ENCODE measurements around the gene DYNC1H1.
"Not testable (repeated sequence)": the region's sequence is repeated elsewhere in the genome, so short reads cannot be mapped to it uniquely, and the experiment has no call there.

The DYNC1H1 gene

DNA sequence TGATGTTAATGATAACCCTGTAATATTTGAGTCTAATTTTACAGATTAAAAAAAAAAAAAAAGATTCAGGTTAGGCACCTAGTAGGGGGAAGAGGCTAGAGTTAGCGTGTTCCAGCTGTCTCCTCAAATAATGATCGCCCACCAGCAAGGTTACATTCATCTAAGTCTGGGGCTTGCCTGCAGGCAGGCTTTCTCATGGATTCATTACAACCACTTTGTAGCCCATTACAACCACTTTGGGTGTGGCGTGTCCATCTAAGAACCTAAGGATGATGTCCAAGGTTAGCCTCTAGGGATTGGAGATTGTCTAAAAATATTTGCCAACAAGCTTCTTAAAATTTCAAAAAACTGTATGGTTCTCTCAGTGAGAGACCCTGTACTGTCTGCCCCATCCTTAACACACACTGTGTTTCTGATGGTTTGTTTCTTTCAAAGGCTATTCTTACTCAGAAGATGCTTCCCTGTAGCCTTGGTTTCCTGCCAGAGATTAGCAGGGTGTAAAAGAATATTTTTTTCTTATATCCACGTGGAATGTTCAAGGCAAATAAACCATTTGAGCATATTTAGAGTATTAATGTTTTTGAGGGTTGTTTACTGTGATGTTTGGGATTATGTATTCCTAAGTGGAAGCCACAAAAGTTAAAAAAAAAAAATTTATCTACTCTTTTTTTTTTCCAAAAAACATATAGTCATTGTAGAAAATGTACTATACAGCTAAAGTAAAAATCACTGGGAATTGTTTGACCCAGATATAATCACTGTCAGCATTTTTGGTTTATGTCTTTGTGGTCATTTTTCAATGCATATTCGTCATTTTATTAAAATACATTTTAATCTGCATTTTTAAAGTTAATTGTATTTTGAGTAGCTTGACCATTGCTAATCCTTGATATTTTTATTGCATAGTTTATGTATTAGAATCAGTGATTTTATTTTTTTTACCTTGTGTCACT lies 1.7 kb downstream of the DYNC1H1 start:
- DNase-seq, result no peak

DNA sequence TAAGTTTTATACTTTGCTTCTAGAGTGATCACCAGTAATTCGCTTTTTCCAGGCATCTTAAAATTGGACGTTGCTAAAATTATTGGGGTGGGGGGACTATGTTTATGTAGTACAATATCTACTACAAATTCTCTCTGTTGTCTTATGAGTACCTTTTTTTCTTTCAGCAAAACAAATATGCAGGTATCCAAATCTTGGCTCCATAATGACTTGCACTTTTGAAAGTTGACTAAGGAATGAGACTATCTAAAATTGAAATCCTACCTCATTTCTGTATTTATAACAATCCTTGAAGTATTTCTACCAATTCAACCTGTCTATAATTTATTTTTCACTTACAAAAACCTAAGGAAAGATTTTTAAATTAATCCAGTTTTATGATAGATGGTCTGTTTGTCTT lies 2.4 kb downstream of the DYNC1H1 start:
- no peak for DNase-seq

DNA sequence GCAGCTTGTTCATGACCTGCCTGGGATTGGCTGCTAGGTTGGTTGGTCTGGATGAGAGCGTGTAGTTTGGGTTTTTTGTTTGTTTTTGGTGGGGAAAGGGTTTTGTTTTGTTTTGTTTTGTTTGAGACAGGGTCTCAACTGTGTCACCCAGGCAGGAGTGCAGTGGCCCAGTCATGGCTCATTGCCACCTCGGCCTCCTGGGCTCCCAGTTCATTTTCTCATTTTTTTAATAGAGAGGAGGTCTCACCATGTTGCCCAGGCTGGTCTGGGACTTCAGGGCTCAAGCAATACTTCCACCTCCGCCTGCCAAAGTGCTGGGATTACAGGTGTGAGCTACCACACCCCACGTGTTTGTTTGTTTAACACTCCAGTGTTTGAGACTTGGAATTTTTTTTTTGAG lies 3.8 kb downstream of the DYNC1H1 start:
- no peak for DNase-seq

DNA sequence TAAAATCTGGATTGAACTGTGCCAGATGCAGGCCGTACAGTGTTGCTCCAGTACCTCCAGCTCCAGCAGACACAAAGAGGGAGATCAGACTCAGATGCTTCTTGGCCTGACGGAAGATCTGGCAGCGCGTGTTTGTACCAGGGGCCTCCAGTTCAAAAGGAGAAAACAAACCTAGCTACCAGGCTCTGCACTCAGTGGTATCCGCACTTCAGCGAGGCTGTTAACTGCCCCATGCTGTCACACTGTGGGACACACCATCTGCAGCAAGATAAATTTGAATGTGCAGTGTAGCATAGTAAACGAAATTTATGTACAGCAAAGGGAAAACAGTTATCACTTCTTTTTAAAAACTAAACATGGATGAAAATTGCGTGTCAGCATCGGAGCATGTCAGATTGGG lies 5.1 kb downstream of the DYNC1H1 start:
- DNase-seq, result no peak

DNA sequence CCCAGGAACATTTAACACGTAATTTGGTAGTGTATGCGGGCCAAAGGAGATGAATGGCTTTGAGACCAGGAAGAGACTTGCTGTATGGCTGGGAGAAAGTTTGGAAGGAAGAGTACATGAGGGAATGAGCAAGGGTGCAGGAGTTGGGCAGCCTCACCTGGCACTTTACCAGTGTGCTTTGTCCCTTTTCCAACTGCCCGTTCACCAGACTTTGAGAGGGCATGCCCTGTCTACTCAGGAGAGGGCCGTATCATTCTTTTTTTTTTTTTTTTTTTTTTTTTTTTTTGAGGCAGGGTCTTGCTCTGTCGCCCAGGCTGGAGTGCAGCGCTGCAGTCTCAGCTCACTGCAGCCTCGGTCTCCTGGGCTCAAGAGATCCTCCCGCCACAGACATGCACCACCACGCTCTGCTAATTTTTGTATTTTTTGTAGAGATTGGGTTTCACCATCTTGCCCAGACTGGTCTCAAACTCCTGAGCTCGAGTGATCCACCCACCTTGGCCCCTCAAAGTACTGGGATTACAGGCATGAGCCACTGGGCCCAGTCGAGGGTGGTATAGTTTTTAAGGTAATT lies 6.5 kb downstream of the DYNC1H1 start:
- no peak for DNase-seq

DNA sequence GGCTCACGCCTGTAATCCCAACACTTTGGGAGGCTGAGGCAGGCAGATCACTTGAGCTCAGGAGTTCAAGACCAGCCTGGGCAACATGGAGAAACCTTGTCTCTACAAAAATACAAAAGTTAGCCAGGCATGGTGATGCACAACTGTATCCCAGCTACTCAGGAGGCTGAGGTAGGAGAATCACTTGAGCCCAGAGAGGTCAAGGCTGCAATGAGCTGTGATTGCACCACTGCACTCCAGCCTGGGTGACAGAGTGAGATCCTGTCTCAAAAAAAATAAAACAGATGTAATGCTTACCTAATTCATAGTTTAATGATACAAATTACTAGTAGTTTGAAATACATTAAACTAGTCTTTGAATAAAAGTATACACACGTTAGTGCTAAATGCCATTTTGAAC lies 7.1 kb downstream of the DYNC1H1 start:
- DNase-seq, result not testable (repeated sequence)

DNA sequence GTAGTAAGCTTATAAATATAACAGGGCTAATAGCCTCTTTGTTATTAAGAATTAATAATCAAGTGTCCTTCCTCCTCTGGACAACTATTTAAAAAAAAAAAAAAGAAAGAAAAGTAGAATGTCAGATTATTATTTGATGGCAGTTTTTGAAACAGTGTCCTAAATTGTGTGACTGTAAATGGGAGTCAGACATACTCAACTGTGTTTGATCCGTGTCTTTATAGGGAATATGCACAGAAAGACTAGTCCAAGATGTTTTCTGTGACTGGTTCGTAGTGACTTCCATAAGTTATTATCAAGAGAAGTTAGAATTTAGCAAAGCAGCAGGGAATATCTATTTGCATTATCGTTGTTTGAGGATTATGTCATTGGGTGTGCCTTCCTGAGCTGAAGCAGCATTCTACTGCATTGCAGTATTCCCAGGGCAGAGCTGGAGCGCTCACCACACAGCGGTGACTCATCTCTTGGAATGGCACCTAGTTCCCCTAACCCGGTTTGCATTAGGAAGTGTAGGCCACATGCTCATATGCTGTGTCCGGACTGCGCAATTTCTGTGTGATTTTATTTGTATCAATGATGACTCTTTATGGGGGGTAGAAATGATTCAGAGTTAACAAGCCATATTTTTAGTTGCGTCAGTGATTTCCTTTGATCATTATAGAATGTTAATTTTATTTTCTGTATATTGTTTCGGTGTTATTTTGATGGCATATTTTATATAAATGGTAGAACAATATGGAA lies 7.9 kb downstream of the DYNC1H1 start:
- DNase-seq, result no peak

DNA sequence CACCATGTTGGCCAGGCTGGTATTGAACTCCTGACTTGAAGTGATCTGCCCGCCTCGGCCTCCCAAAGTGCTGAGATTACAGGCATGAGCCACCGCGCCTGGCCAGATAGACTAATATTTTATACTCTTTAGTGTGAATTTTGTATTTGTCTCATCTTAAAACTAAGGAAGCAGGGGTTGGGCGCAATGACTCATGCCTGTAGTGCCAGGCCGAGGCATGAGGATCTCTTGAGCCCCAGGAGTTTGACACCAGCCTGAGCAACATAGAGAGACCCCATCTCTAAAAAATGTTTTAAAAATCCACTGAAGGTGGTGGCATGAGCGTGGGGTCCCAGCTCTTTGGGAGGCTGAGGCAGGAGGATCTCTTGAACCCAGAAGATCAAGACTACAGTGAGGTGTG lies 9.0 kb downstream of the DYNC1H1 start:
- no peak for DNase-seq

DNA sequence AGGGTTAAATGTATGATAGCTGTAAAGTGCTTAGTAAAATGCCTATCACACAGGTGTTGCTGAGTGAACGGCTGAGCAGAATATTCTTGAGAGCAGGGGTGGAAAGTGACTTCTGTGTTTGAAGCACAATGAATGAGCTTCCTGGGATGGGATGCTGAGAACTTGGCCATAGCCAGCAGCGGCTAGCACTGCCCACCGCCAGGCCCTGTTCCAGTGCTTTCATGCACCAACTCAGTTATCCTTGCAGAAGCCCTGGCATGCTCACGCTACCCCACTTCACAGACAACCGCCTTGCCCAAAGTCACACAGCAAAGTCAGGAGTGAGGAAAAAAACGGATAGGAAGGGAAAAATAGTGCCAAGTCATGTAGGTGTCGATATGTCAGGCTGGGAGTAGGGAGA lies 10.9 kb downstream of the DYNC1H1 start:
- DNase-seq, result no peak

DNA sequence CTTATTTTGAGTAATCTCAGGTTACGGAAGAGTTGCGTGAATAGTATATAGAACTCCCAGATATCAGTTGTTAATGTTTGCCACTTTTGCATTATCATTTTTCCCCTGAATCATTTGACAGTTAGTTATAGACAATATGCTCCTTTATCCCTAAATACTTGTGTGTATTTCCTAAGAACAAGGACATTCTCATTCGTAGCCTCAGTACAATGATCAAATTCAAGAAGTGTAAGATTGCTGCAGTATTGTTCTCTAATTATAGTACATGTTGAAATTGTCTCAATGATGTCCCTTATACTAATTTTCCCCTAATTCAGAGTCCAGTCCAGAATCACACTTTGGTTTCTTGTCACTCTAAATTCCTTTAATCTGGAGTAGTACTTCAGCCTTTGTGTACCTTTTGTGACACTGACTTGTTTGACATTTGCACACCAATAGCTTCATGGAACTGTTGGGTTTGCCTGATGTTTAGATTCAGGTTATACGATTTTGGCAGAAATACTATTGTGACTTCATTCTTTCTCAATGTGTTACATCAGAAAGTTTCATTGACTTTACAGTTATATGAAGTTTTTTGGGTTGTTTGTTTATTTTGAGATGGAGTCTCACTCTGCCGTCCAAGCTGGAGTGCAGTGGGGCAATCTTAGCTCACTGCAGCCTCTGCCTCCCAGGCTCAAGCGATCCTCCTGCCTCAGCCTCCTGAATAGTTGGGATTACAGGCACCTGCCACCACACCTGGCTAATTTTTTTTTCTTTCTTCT lies 13.1 kb downstream of the DYNC1H1 start:
- DNase-seq, result no peak

DNA sequence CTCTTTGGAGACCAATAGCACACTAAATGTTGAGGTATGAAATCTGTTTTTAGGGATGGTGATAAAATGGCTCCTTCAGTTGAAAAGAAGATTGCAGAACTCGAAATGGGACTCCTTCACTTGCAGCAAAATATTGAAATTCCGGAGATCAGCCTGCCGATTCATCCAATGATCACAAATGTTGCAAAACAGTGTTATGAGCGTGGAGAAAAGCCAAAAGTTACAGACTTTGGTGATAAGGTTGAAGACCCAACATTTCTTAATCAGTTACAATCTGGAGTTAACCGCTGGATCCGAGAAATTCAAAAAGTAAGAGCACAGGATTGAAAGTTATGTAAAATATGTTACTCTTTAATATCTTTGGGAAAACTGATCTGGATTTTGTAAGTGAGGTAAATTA lies 15.3 kb downstream of the DYNC1H1 start:
- no peak for DNase-seq

DNA sequence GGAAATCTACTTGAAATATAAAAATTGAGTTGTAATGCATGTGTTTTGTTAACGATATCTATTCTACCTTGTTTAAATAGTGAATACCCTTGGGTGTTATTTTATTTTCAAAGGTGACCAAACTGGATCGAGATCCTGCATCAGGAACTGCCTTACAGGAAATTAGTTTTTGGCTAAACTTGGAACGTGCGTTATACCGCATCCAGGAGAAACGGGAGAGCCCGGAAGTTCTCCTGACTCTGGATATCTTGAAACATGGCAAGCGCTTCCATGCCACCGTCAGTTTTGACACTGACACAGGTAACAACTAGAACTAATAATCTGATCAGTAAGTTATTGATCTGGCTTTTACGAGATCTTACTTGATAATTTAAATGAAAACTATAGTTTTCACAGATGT lies 15.9 kb downstream of the DYNC1H1 start:
- no peak for DNase-seq

DNA sequence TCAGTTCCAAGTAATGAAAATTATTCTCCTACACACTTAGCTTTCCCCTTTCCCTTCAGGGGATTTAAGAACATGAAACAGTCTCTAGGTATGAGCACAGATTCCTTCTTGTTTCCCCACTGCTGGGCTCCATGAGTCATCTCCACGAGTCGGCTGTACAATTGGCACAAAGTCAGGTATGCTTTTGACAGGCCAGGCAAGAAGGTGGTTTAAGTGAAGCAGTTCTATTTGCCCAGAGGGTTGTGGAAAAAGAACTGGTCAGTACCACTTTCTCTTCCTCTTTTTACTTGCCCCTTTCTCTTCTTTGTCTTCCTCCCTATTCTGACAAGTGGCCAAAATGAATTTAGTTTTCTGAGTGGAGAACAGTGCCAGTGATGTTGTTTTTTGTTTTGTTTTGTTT lies 16.3 kb downstream of the DYNC1H1 start:
- no peak for DNase-seq

DNA sequence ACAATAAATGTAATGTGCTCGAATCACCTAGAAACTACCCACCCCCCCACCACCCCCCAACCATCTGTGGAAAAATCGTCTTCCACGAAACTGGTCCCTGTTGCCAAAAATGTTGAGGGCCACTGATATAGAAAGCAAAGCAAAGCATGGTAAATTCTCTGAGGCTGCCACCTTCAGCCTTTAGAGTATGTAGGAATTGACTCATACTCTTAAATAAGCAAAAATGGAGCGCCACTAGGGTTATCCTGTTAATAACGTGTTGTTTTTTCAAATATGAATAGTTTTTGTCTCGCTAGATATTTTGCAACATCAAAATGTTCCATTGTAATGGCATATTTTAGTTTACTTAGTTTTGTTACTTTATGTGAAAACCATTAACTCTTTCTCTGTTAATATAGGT lies 18.2 kb downstream of the DYNC1H1 start:
- DNase-seq, result no peak

DNA sequence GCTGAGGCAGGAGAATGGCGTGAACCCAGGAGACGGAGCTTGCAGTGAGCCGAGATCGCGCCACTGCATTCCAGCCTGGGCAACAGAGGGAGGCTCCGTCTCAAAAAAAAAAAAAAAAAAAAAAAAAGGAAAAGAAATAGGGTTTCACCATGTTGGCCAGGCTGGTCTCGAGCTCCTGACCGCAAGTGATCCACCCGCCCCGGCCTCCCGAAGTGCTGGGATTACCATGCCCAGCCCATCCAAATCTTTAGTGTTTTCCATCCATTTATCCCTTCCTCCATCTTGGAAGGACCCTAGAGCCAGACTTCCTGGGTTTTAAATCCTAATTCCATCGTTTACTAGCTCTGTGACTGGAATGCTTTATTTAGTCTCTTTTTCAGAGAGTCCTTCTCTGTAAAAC lies 20.5 kb downstream of the DYNC1H1 start:
- not testable (repeated sequence) for DNase-seq

DNA sequence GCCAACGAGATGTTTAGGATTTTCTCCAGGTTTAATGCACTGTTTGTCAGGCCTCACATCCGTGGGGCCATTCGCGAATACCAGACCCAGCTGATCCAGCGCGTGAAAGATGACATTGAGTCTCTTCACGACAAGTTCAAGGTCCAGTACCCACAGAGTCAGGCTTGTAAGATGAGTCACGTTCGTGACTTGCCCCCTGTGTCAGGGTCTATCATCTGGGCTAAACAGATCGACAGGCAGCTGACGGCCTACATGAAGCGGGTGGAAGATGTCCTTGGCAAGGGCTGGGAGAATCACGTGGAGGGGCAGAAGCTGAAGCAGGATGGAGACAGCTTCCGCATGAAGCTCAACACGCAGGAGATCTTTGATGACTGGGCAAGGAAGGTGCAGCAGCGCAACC lies 21.6 kb downstream of the DYNC1H1 start:
- no peak for DNase-seq

DNA sequence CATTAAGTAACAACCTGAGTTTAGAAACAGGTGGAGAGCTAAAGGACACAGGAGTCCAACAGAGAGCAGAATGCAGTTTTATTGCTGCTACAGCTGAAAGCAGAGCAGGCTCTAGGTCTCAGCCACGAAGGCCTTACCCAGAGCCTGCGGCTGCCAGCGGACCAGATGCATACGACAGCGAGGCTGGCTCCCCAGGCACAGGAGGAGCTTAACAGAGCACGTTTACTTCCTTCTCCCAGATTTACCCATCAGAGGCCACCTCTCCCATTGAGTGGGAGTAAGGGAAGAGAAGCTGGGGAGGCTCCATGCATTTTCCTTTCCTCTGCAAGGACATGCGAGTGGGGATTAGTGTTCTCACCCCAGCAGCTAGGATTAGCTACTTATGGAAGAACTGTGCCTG lies 22.6 kb downstream of the DYNC1H1 start:
- DNase-seq, result no peak

DNA sequence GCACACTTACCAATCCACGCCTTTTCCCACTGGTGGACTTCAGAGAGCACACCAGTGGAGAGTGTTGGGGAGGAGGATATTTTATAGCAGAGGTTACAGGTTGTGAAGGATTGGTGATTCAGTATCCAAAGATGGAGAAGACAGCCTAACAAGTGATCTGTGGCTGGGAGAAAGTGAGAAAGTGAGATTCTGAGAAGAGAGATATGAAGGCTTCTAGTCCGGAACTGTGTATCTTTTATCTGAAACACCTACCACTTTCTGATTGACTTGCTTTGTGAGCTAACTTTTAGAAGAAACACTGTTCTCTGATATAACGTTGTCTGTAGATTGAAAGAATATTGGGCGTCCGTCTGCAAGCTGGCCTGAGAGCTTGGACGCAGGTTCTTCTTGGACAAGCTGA lies 24.0 kb downstream of the DYNC1H1 start:
- DNase-seq, result no peak

DNA sequence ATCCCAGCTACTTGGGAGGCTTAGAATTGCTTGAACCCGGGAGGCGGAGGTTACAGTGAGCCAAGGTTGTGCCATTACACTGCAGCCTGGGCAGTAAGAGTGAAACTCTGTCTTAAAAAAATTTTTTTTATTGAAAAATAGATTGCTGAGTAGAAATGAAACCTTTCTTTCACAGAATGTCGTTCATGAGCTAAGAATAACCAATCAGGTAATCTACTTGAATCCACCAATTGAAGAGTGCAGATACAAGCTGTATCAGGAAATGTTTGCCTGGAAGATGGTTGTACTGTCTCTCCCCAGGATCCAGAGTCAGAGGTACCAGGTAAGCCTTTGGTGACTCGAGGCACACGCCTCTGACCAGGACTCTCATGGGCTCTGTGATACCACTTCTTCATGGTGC lies 27.0 kb downstream of the DYNC1H1 start:
- no peak for DNase-seq

DNA sequence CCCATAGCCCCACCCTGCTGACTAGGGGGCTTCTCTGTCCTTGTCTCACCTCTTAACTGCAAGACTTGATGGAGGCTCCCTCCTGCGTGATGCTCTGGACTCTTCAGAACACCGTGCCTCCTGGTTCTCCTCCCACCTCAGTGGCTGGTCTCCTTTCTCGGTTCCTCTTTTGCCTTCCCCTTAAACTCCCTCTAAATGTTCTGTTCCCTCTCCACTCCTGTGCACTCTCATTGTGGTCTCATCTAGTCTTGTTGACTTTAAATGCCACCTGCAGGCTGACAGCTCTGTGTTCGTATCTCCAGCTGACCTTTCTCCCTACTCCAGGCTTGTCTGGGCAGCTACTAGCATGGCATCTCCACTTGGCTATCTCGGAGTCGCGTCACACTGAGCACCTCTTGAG lies 28.3 kb downstream of the DYNC1H1 start:
- no peak for DNase-seq

DNA sequence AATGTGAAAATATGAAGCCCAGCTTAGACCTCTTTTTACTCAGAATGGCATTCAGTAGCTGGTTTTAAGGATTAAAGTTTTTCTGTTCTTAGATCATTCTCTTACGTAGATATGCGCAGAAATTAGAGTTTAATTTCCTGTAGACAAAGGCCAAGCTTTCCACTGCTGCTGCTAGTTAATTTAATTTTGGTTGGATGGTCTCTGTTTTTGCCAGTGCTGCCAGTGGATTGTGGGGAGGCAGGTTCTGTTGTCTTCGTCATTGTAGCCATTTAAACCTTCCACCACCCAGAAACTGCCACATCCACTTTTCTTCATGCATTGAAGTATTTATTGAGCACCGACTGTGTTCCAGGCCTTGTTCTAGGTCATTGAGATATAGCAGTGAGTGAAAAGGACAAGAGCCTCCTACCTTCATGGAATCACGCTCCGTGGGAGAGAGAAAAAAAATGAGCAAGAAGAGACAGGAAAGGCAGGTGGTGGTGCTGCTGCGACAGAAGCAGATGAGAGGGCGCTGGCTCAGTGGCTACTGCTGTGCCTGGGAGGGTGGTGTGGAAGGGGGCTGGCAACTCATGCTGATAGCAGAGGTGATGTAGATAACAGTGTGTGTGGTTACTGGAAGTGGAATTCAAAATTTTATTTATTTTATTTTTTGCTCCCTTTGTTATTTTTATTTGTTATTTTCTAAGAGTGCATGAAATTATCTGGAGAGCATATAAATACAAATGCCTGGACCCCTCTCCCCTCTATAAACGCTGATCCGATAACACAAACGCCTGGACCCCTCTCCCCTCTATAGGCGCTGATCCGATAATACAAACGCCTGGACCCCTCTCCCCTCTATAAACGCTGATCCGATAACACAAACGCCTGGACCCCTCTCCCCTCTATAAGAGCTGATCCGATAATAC lies 33.3 kb downstream of the DYNC1H1 start:
- no peak for DNase-seq

DNA sequence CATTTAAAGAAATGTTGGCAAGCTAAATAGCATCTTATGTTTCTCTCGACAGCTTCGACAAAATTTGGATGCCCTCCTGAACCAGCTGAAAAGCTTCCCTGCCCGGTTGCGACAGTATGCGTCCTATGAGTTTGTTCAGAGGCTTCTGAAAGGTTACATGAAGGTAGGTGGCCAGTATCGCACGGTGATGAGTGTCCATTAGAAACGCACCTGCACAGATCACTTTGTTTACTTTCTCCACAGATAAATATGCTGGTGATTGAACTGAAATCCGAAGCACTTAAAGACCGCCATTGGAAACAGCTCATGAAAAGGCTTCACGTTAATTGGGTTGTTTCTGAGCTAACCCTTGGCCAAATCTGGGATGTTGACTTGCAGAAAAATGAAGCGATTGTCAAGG lies 36.5 kb downstream of the DYNC1H1 start:
- no peak for DNase-seq

Measured in activated CD4-positive, CD25-positive, alpha-beta regulatory T cell treated with anti-CD3 and anti-CD28 coated beads, Interleukin-2, amount 50 U/mL, for 72 hours (primary cell).